Measurements from ENCODE around the gene LY86.

The LY86 gene

GRCh38 chr6:6659600-6660327 lies 71.2 kb downstream of the LY86 start:
- H3K79me2 ChIP-seq (ENCODE audit: control insufficient read depth, low read length): no peaks in the 10 kb centered on the region
- 0 out of 2 replicates have a peak overlapping the region, but pooled peaks have one; percentile 0 for H3K4me3 ChIP-seq (ENCODE audit: low read length)
- no peaks in the 10 kb centered on the region for H3K9me2 ChIP-seq (replicated peaks; ENCODE audit: control insufficient read depth, low read length)
- H3F3A ChIP-seq (ENCODE audit: control insufficient read depth, insufficient read depth): no peaks in the 10 kb centered on the region
- no peaks in the 10 kb centered on the region for H4K20me1 ChIP-seq (ENCODE audit: control insufficient read depth, insufficient read depth, low read depth, low read length)
- H3K27me3 ChIP-seq (ENCODE audit: control insufficient read depth, low read length): no peaks in the 10 kb centered on the region
- TF ChIP-seq CTCF (IDR thresholded peaks at IDR 0.05; ENCODE audit: low read depth, low read length, poor library complexity, severe bottlenecking) (no peak), EZH2phosphoT487 (IDR thresholded peaks at IDR 0.05; ENCODE audit: borderline replicate concordance, low read length) (no peak)
- peaks cover 17% of the 10 kb centered on the region for H3K9me3 ChIP-seq (ENCODE audit: control insufficient read depth, insufficient read depth, low read length)
- H3K36me3 ChIP-seq (ENCODE audit: control insufficient read depth, low read length): peaks cover 6% of the 10 kb centered on the region
- H3K4me1 ChIP-seq (ENCODE audit: control insufficient read depth, low read length): peaks cover 25% of the 10 kb centered on the region
- peak overlapping the region; percentile 39 for H3K4me2 ChIP-seq (ENCODE audit: low read length)
- peak overlapping the region; percentile 10 for H3K27ac ChIP-seq (ENCODE audit: low read depth, low read length)

- H3K4me1 ChIP-seq (ENCODE audit: control insufficient read depth, low read length): peaks cover 25% of the 10 kb centered on the region
- H3K4me2 ChIP-seq (ENCODE audit: low read length): no peak overlapping the region
- no peak overlapping the region for H3K27ac ChIP-seq (ENCODE audit: low read depth, low read length)
- TF ChIP-seq CTCF (IDR thresholded peaks at IDR 0.05; ENCODE audit: low read depth, low read length, poor library complexity, severe bottlenecking) (no peak), EZH2phosphoT487 (IDR thresholded peaks at IDR 0.05; ENCODE audit: borderline replicate concordance, low read length) (no peak)
- H3K4me3 ChIP-seq (ENCODE audit: low read length): no peak overlapping the region
- no peaks in the 10 kb centered on the region for H4K20me1 ChIP-seq (ENCODE audit: control insufficient read depth, insufficient read depth, low read depth, low read length)
- H3K9me2 ChIP-seq (replicated peaks; ENCODE audit: control insufficient read depth, low read length): no peaks in the 10 kb centered on the region
- H3K79me2 ChIP-seq (ENCODE audit: control insufficient read depth, low read length): no peaks in the 10 kb centered on the region
- no peaks in the 10 kb centered on the region for H3F3A ChIP-seq (ENCODE audit: control insufficient read depth, insufficient read depth)
- peaks cover 6% of the 10 kb centered on the region for H3K36me3 ChIP-seq (ENCODE audit: control insufficient read depth, low read length)
- peaks cover 17% of the 10 kb centered on the region for H3K9me3 ChIP-seq (ENCODE audit: control insufficient read depth, insufficient read depth, low read length)
- H3K27me3 ChIP-seq (ENCODE audit: control insufficient read depth, low read length): no peaks in the 10 kb centered on the region
These were observed 72.0 kb downstream of the LY86 start for GRCh38 chr6:6660339-6661045.

- Histone ChIP-seq H4K20me1 (ENCODE audit: control insufficient read depth, insufficient read depth, low read depth, low read length) (no peaks in the 10 kb centered on the region), H3K36me3 (ENCODE audit: control insufficient read depth, low read length) (peaks cover 6% of the 10 kb centered on the region), H3K79me2 (ENCODE audit: control insufficient read depth, low read length) (no peaks in the 10 kb centered on the region), H3K27me3 (ENCODE audit: control insufficient read depth, low read length) (no peaks in the 10 kb centered on the region), H3K4me3 (ENCODE audit: low read length) (no peak overlapping the region), H3F3A (ENCODE audit: control insufficient read depth, insufficient read depth) (no peaks in the 10 kb centered on the region), H3K27ac (ENCODE audit: low read depth, low read length) (no peak overlapping the region), H3K9me2 (replicated peaks; ENCODE audit: control insufficient read depth, low read length) (no peaks in the 10 kb centered on the region), H3K4me2 (ENCODE audit: low read length) (no peak overlapping the region), H3K9me3 (ENCODE audit: control insufficient read depth, insufficient read depth, low read length) (peaks cover 17% of the 10 kb centered on the region), H3K4me1 (ENCODE audit: control insufficient read depth, low read length) (peaks cover 25% of the 10 kb centered on the region)
- TF ChIP-seq CTCF (IDR thresholded peaks at IDR 0.05; ENCODE audit: low read depth, low read length, poor library complexity, severe bottlenecking): no peak
- no peak for TF ChIP-seq EZH2phosphoT487 (IDR thresholded peaks at IDR 0.05; ENCODE audit: borderline replicate concordance, low read length)
These were observed 72.7 kb downstream of the LY86 start for GRCh38 chr6:6661191-6661590.

All from DOHH2 (cell line).